Activated CD4-positive, alpha-beta T cell treated with anti-CD3 and anti-CD28 coated beads, Interleukin-2, amount 10 ng/mL, durations not matched to agents 7 days and 5 days (primary cell): ENCODE measurements around the gene MAP4K5. TPM values are rescaled to one million over a fixed set of nuclear protein-coding genes. Genes with fewer than 3 reads are reported as not detected.

Experiments
- CTCF ChIA-PET: fragments of 350-600 bp; sonication (Branson Sonifier 250); formaldehyde crosslinking; loops from one replicate; lab custom pipeline; 2021; ENCODE audit warnings: antibody characterized with exemption; lab: Charles Lee
- POLR2A ChIA-PET: fragments of 350-600 bp; sonication (Branson Sonifier 250); formaldehyde crosslinking; loops from one replicate; lab custom pipeline; 2021; ENCODE audit warnings: antibody characterized with exemption; lab: Charles Lee
- DNase-seq: peaks from one replicate; pipeline ENCODE4 v3.0.0-alpha.2; 2020
- H3K27ac Mint-ChIP-seq: one replicate; pipeline ENCODE4 v1.8.0; 2021; ENCODE audit warnings: mild to moderate bottlenecking, moderate library complexity, mixed read lengths
- H3K27me3 Mint-ChIP-seq: one replicate; pipeline ENCODE4 v1.8.0; 2021; ENCODE audit warnings: mixed read lengths
- H3K36me3 Mint-ChIP-seq: one replicate; pipeline ENCODE4 v1.8.0; 2021; ENCODE audit warnings: low read depth, mixed read lengths
- H3K4me1 Mint-ChIP-seq: one replicate; pipeline ENCODE4 v1.8.0; 2021; ENCODE audit warnings: mixed read lengths
- H3K4me3 Mint-ChIP-seq: one replicate; pipeline ENCODE4 v1.8.0; 2021; ENCODE audit warnings: mild to moderate bottlenecking, moderate library complexity, mixed read lengths
- H3K9me3 Mint-ChIP-seq: one replicate; pipeline ENCODE4 v1.8.0; 2021; ENCODE audit warnings: mixed read lengths
- total RNA-seq, 2 experiments: library from RNA; stranded (reverse); gene quantifications; one replicate each; pipeline ENCODE4 v1.2.3, GENCODE V29; 2021

The MAP4K5 gene
- total RNA-seq, 2 experiments from 2014 or later, result 30.5 to 30.8 TPM

- ChIA-PET POLR2A (no interaction called here), CTCF (interaction anchor here (1.6 kb wide), 1 partner anchor 11 kb away, joined by 4 read pairs; the partner anchor contains the start of gene CDKL1)
- Mint-ChIP-seq H3K4me3 (no peak overlapping the region), H3K27ac (no peak overlapping the region), H3K9me3 (peaks cover 9% of the 10 kb centered on the region), H3K4me1 (peaks cover 9% of the 10 kb centered on the region), H3K27me3 (no peaks in the 10 kb centered on the region), H3K36me3 (peaks cover 1% of the 10 kb centered on the region)
- DNase-seq, result no peak
Observed at GRCh38 chr14:50407111-50407812, 125.1 kb downstream of the MAP4K5 start.

DNA sequence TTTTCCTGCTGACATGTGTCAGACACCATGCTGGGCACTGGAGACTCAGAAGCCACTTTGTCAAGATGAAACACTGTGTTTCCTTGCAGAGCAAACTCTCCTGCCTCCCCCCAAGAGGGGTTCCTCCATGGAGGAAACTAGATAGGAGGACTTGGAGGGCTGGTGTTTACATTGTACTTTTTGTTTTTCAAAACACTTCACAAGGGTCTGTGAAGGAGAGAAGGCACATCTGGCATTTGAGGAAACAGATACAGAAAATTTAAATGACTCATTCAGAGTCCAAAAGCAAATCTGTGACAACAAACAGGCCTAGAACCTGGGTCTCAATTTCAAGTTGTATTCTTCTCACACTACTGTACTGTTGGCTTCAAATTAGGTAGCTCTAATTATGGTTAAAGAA, 128.9 kb downstream of the MAP4K5 start:
- DNase-seq, result no peak
- H3K9me3 Mint-ChIP-seq, result peaks cover 6% of the 10 kb centered on the region
- H3K27ac Mint-ChIP-seq, result no peak overlapping the region
- no peak overlapping the region for H3K4me3 Mint-ChIP-seq
- ChIA-PET CTCF (no interaction called here), POLR2A (no interaction called here)
- H3K36me3 Mint-ChIP-seq, result no peaks in the 10 kb centered on the region
- peaks cover 9% of the 10 kb centered on the region for H3K4me1 Mint-ChIP-seq
- H3K27me3 Mint-ChIP-seq, result no peaks in the 10 kb centered on the region

- Mint-ChIP-seq H3K27ac (no peak overlapping the region), H3K9me3 (peaks cover 6% of the 10 kb centered on the region), H3K27me3 (peaks cover 3% of the 10 kb centered on the region), H3K4me3 (no peak overlapping the region), H3K36me3 (no peaks in the 10 kb centered on the region), H3K4me1 (peaks cover 9% of the 10 kb centered on the region)
- ChIA-PET POLR2A (no interaction called here), CTCF (interaction anchor here (0.5 to 0.7 kb wide), 2 partner anchors 88 to 726 kb away, joined by 3 read pairs; no protein-coding TSS in a partner anchor)
- no peak for DNase-seq
Observed at GRCh38 chr14:50402965-50403364, 129.4 kb downstream of the MAP4K5 start.

- ChIA-PET CTCF (interaction anchor here (0.6 to 0.9 kb wide), 3 partner anchors 21 to 409 kb away, joined by 3 read pairs; no protein-coding TSS in a partner anchor), POLR2A (no interaction called here)
- Mint-ChIP-seq H3K9me3 (no peaks in the 10 kb centered on the region), H3K4me1 (peaks cover 13% of the 10 kb centered on the region), H3K36me3 (peaks cover 2% of the 10 kb centered on the region), H3K27ac (no peak overlapping the region), H3K27me3 (peaks cover 10% of the 10 kb centered on the region), H3K4me3 (no peak overlapping the region)
- DNase-seq, result no peak
Observed at GRCh38 chr14:50400461-50400860, 131.9 kb downstream of the MAP4K5 start.

DNA sequence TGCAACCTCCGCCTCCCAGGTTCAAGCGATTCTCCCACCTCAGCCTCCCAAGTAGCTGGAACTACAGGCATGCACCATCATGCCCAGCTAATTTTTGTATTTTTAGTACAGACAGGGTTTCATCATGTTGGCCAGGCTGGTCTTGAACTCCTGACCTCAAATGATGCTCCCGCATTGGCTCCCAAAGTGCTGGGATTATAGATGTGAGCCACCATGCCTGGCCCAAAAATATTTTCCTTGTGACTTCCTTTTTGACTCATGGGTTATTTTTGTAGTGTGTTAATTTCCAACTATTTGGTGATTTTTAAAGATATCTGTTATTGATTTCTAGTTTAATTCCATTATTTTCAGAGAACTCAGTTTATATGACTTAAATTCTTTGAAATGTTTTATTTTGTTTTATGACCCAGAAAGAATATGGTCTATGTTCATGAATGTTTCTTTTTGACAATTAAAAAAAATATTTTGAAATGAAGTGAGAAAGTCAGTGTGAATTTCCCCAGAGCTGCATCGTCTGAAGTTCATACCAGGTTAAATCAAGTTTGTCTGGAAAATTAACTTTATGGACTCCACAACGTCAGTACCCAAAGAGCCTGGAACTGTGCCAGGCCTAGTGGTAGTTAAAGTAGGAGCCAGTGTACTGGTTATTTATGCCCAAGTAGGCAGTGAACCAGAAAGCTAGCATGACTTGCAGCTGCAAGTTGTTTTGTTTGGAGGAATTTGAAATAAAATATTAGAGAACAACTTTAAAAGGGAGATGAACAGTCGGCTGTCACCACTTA, 132.9 kb downstream of the MAP4K5 start:
- Mint-ChIP-seq H3K27ac (no peak overlapping the region), H3K27me3 (peaks cover 10% of the 10 kb centered on the region), H3K4me1 (peaks cover 13% of the 10 kb centered on the region), H3K4me3 (no peak overlapping the region), H3K36me3 (peaks cover 2% of the 10 kb centered on the region), H3K9me3 (no peaks in the 10 kb centered on the region)
- ChIA-PET CTCF (interaction anchor here (0.6 to 0.9 kb wide), 2 partner anchors 20 to 163 kb away, joined by 3 read pairs; no protein-coding TSS in a partner anchor), POLR2A (no interaction called here)
- no peak for DNase-seq

DNA sequence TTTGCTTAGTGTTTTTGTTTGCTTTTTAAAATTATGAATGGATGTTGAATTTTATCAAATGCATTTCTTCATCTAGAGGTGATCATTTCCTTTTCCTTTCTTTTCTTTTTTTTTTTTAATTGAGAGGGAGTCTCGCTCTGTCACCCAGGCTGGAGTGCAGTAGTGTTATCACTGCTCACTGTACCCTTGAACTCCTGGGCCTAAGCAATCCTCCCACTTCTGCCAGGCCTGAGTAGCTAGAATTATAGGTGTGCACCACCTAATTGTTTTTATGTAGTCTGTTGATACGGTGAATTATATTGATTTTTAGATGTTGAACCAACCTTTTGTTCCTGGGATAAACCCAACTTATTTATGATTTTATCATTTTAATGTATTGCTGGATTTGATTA, 134.2 kb downstream of the MAP4K5 start:
- CTCF ChIA-PET, result interaction anchor here (0.5 kb wide), 1 partner anchor 231 kb away, joined by 4 read pairs; no protein-coding TSS in a partner anchor
- H3K27me3 Mint-ChIP-seq, result peaks cover 10% of the 10 kb centered on the region
- H3K27ac Mint-ChIP-seq, result no peak overlapping the region
- DNase-seq, result no peak
- peaks cover 13% of the 10 kb centered on the region for H3K4me1 Mint-ChIP-seq
- H3K9me3 Mint-ChIP-seq, result no peaks in the 10 kb centered on the region
- POLR2A ChIA-PET, result no interaction called here
- peaks cover 2% of the 10 kb centered on the region for H3K36me3 Mint-ChIP-seq
- H3K4me3 Mint-ChIP-seq, result no peak overlapping the region

DNA sequence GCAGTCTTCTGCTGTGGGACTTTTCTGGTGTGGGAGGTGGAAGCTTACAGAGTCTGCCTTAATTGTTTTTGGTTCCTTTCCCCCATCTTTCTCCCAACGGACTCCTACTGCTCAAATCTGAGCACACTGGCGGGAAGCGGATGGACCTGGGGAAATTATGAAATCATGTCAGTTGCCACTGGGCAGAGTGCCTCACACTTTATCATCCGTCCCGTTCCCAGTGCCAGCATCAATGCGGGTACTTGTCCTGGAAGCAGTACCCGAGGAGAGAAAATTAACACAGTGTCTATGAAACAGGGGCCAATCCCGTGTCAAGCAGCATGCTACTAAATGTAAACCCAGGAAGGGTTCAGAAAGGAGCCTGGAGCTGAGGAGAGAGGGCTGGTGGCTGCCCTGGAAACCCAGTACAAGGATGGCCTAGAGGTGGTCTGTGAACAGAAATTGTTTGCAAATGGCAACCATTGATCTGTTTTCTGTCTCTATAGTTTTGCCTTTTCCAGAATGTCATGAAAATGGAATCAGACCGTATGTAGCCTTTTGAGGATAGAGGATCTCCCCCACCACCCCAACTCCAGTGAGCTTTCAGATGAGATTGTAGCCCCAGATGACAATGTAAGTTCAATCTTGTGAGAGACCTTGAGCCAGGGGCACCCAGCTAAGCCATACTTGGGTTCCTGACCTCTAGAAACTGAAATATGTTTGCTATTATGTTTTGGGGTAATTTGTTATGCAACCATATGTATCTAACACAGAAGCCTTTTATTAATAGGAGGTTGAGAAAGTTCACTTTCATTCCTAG, 134.8 kb downstream of the MAP4K5 start:
- DNase-seq, result no peak
- H3K27me3 Mint-ChIP-seq, result peaks cover 10% of the 10 kb centered on the region
- peaks cover 13% of the 10 kb centered on the region for H3K4me1 Mint-ChIP-seq
- H3K36me3 Mint-ChIP-seq, result peaks cover 2% of the 10 kb centered on the region
- peak overlapping the region; percentile 69 for H3K4me3 Mint-ChIP-seq
- no peak overlapping the region for H3K27ac Mint-ChIP-seq
- ChIA-PET POLR2A (interaction anchor here (0.6 kb wide), 1 partner anchor 119 kb away, joined by 4 read pairs; no protein-coding TSS in a partner anchor), CTCF (interaction anchor here (0.5 to 1.2 kb wide), 3 partner anchors 10 to 374 kb away, joined by 3 to 4 read pairs (median 4); no protein-coding TSS in a partner anchor)
- H3K9me3 Mint-ChIP-seq, result no peaks in the 10 kb centered on the region

- CTCF ChIA-PET, result interaction anchor here (0.6 to 1.2 kb wide), 3 partner anchors 11 to 902 kb away, joined by 3 to 4 read pairs (median 3); no protein-coding TSS in a partner anchor
- DNase-seq, result peak; percentile 37
- peak within 1 kb of the TSS; percentile 76 for H3K4me3 Mint-ChIP-seq
- H3K27me3 Mint-ChIP-seq, result peaks cover 10% of the 10 kb centered on the region
- peaks cover 2% of the 10 kb centered on the region for H3K36me3 Mint-ChIP-seq
- POLR2A ChIA-PET, result interaction anchor here (0.6 to 0.9 kb wide), 3 partner anchors 47 to 120 kb away, joined by 3 to 4 read pairs (median 3); no protein-coding TSS in a partner anchor
- no peaks in the 10 kb centered on the region for H3K9me3 Mint-ChIP-seq
- peak within 1 kb of the TSS; percentile 86 for H3K27ac Mint-ChIP-seq
- H3K4me1 Mint-ChIP-seq, result peaks cover 13% of the 10 kb centered on the region
Observed at GRCh38 chr14:50396631-50397389, 135.6 kb downstream of the MAP4K5 start, which contains the start of gene CDKL1. CDKL1 (minus strand) TSS chr14:50396881; CDS start chr14:50395868, 1,013 bp downstream.

GRCh38 chr14:50395448-50395847, 136.9 kb downstream of the MAP4K5 start:
- Mint-ChIP-seq H3K9me3 (no peaks in the 10 kb centered on the region), H3K36me3 (peaks cover 2% of the 10 kb centered on the region), H3K27me3 (peaks cover 10% of the 10 kb centered on the region), H3K27ac (no peak overlapping the region), H3K4me3 (peak overlapping the region; percentile 76), H3K4me1 (peaks cover 13% of the 10 kb centered on the region)
- DNase-seq, result no peak
- POLR2A ChIA-PET, result no interaction called here
- CTCF ChIA-PET, result no interaction called here

DNA sequence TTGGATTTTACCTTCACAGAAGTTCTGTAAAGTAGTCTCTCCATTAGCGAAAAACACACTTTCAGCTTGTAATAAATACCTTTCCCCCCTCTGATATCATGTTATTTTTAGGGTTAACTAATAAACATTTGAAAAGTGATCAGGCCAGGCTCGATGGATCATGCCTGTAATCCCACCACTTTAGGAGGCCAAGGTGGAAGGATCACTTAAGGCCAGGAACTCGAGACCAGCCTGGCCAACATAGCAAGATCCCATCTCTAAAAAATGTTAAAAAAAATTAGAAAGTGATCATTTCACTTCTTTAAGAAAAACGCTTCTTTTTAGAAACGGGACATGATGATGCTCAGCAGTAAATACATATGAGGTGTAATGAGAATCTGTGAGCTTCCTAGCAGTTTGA, 137.7 kb downstream of the MAP4K5 start:
- H3K36me3 Mint-ChIP-seq, result peaks cover 2% of the 10 kb centered on the region
- POLR2A ChIA-PET, result no interaction called here

DNA sequence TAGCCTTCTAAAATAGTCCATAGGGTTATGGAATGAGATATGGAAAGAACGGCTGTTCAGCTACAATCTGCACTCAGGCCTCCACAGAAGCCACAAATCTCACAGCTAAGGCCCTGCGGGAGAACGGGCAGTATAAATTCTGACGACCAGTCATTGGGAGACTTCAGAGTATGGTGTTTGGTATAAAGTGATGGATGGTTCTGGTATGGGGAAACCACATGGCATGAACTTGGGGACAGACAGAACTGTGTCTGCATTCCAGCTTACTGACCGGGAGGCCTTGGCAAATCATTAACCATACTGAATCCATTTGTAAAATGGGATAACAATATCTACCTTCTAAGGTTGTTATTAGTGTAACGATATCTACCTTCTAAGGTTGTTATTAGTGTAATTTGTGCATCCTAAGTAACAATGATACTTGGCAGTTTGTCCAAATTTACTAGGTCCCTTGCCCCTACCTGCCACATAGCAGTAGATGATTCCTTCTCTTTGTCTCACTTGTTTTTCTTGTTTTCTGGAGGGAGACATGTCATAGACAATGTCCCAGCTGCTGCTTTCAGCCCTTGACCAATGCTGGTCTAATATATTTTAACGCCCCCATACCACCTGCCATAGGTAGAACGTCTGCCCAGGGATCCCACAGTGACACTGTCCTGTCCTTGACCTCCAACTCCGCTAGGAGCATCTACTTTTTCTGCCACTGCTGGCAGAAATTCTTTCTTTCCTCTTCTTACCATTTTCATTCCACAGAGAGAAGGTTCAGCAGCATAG, 142.5 kb downstream of the MAP4K5 start:
- Mint-ChIP-seq H3K9me3 (no peaks in the 10 kb centered on the region), H3K27ac (no peak overlapping the region), H3K4me3 (no peak overlapping the region), H3K27me3 (no peaks in the 10 kb centered on the region), H3K36me3 (no peaks in the 10 kb centered on the region), H3K4me1 (no peaks in the 10 kb centered on the region)
- DNase-seq, result no peak
- ChIA-PET CTCF (no interaction called here), POLR2A (no interaction called here)

More for the DNA sequence above, 137.7 kb downstream of the MAP4K5 start:
- no peak for DNase-seq
- Mint-ChIP-seq H3K4me1 (peaks cover 13% of the 10 kb centered on the region), H3K9me3 (no peaks in the 10 kb centered on the region), H3K4me3 (no peak overlapping the region), H3K27ac (no peak overlapping the region), H3K27me3 (peaks cover 10% of the 10 kb centered on the region)
- CTCF ChIA-PET, result no interaction called here
